ENCODE measurements around the gene RGP1. TPM values are rescaled to one million over a fixed set of nuclear protein-coding genes. Genes with fewer than 3 reads are reported as not detected.
A peak's percentile ranks its signal among the peaks of the same experiment; 100 is the strongest.

Gene RGP1
- total RNA-seq, 1 donor from 2014 or later, result 35.7 TPM

GRCh38 chr9:35792826-35793225, 43.7 kb downstream of the RGP1 start:
- Mint-ChIP-seq H3K4me3 (peak overlapping the region; percentile 68), H3K4me1 (ENCODE audit: unreplicated experiment) (peaks cover 27% of the 10 kb centered on the region), H3K36me3 (no peaks in the 10 kb centered on the region), H3K27me3 (peaks cover 7% of the 10 kb centered on the region), H3K9me3 (no peaks in the 10 kb centered on the region), H3K27ac (no peak overlapping the region)
- TF ChIP-seq CTCF (conservative IDR thresholded peaks at IDR 0.05), result no peak
- DNase-seq (ENCODE audit: extremely low spot score, unreplicated experiment), result no peak

- Mint-ChIP-seq H3K9me3 (no peaks in the 10 kb centered on the region), H3K27ac (no peak overlapping the region), H3K4me3 (peak overlapping the region; percentile 3)
Observed at GRCh38 chr9:35793461-35793860, 44.4 kb downstream of the RGP1 start.

GRCh38 chr9:35795695-35796094, 46.6 kb downstream of the RGP1 start:
- Mint-ChIP-seq H3K27ac (peak overlapping the region; percentile 7), H3K4me1 (ENCODE audit: unreplicated experiment) (peaks cover 26% of the 10 kb centered on the region), H3K36me3 (peaks cover 3% of the 10 kb centered on the region), H3K4me3 (no peak overlapping the region), H3K27me3 (peaks cover under 1% of the 10 kb centered on the region), H3K9me3 (no peaks in the 10 kb centered on the region)
- DNase-seq (ENCODE audit: extremely low spot score, unreplicated experiment), result no peak
- TF ChIP-seq CTCF (conservative IDR thresholded peaks at IDR 0.05), result no peak

More at GRCh38 chr9:35793461-35793860, 44.4 kb downstream of the RGP1 start:
- no peaks in the 10 kb centered on the region for H3K36me3 Mint-ChIP-seq
- peaks cover 31% of the 10 kb centered on the region for H3K4me1 Mint-ChIP-seq (ENCODE audit: unreplicated experiment)
- no peak for DNase-seq (ENCODE audit: extremely low spot score, unreplicated experiment)
- H3K27me3 Mint-ChIP-seq, result peaks cover 7% of the 10 kb centered on the region
- TF ChIP-seq CTCF (conservative IDR thresholded peaks at IDR 0.05), result no peak

GRCh38 chr9:35797311-35798109, 48.4 kb downstream of the RGP1 start:
- Mint-ChIP-seq H3K4me1 (ENCODE audit: unreplicated experiment) (peaks cover 26% of the 10 kb centered on the region), H3K27ac (no peak overlapping the region), H3K9me3 (no peaks in the 10 kb centered on the region), H3K27me3 (no peaks in the 10 kb centered on the region), H3K36me3 (peaks cover 13% of the 10 kb centered on the region), H3K4me3 (no peak overlapping the region)
- DNase-seq (ENCODE audit: extremely low spot score, unreplicated experiment), result no peak
- no peak for TF ChIP-seq CTCF (conservative IDR thresholded peaks at IDR 0.05)

- H3K4me1 Mint-ChIP-seq (ENCODE audit: unreplicated experiment), result peaks cover 16% of the 10 kb centered on the region
- H3K36me3 Mint-ChIP-seq, result peaks cover 13% of the 10 kb centered on the region
- no peak overlapping the region for H3K4me3 Mint-ChIP-seq
- H3K27ac Mint-ChIP-seq, result peak overlapping the region; percentile 68
- TF ChIP-seq CTCF (conservative IDR thresholded peaks at IDR 0.05), result no peak
- H3K9me3 Mint-ChIP-seq, result no peaks in the 10 kb centered on the region
- H3K27me3 Mint-ChIP-seq, result no peaks in the 10 kb centered on the region
- DNase-seq (ENCODE audit: extremely low spot score, unreplicated experiment), result no peak
Observed at GRCh38 chr9:35798658-35799374, 49.7 kb downstream of the RGP1 start.
